Putamen (tissue), 1 donor: ENCODE data around the gene PRKN.
"Not testable (repeated sequence)": the region's sequence is repeated elsewhere in the genome, so short reads cannot be mapped to it uniquely, and the experiment has no call there.

Source experiments
- DNase-seq: peaks from one replicate; pipeline ENCODE4 v3.0.0-alpha.2; 2016; ENCODE audit warnings: low spot score

The PRKN gene

DNA sequence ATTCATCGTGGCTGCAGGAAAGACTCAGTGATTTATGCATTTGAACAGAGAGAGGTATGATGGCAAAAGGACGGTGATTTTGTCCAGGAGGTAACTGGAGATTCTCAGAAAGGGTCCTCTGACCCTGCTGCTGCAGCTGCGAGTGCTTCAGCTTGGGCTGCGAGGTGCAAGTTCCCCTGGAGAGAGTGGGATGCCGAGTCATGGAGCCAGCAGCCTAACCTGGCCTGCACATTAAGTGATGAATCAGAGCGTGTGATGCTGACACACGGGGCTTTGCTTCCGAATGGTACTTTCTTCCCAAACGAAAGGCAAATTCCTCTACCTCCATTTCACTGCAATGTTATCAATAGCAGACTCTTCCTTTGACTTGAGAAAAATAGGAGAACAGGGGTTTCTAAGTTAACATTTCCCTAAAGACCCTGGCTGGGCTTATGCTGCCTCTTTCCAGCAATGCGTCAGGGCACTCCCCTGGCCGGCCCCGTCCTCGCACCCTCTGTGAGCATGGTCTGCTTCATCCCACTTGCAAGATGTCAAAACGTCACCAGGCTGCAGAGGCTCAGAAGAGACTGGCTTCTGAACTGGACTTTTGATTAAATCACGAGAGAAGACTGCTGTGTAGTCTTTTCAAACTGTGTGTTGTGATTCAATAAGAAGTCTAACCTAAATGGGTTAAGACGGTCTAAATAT, 825.7 kb downstream of the PRKN start:
- peak; percentile 13 for DNase-seq

DNA sequence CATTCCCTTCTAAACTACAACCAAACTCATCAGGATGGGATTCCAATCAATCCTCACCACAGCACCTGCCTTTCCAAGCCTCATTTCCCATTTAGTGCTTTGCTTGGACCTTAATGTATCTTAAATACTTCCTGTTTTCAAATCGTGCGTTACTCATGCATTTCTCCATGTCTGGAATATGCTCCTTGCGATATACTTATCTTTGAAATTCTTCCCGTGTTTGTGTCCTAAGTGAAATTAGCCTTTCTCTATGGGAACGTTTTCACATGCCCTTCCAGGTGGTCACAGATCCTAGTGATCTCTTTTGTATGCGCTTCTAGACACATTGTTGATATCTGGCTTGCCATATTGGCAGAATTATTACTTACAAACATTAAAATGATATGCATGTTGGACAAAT, 833.1 kb downstream of the PRKN start:
- no peak for DNase-seq

DNA sequence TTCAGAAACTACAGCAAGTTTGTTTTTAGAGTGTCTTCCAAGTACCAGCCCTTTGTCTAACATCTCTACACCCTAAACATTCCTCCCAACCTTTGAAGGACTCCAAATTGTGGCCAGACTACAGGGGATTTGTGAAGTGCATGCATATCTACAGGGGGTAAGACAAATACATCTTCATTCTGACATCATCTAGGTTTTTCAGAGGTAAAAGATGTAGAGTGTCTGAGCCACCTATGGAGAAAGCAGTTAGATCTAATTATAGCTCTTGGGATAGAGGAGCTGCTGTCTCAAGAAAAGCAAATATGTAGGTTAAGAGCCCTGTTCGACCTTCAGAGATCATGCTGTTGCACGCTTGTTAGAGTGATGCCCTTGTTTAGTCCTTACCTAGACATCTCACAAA, 836.0 kb downstream of the PRKN start:
- DNase-seq: no peak

DNA sequence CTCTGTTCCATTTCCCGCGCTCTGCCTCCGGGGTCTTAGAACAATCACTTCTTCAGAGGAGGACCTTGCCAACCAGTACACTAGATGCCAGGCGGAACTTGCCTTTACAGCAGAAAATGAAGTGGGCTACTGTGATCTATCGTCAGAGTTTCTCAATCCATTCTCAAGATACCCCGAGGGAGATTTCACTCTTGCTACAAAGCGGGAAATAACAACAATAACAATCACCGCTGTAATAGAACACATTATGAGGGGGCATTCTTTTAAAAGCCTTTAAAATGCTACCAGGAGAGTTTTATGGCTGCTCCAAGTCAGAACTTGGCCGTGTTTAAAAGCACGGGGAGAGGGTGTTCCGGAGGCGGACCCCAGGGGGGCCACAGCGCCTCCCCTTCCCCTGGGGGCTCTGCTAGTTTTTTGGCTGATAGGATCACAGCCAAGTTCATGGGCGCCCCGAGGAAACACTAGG, 836.7 kb downstream of the PRKN start:
- DNase-seq: no peak

DNA sequence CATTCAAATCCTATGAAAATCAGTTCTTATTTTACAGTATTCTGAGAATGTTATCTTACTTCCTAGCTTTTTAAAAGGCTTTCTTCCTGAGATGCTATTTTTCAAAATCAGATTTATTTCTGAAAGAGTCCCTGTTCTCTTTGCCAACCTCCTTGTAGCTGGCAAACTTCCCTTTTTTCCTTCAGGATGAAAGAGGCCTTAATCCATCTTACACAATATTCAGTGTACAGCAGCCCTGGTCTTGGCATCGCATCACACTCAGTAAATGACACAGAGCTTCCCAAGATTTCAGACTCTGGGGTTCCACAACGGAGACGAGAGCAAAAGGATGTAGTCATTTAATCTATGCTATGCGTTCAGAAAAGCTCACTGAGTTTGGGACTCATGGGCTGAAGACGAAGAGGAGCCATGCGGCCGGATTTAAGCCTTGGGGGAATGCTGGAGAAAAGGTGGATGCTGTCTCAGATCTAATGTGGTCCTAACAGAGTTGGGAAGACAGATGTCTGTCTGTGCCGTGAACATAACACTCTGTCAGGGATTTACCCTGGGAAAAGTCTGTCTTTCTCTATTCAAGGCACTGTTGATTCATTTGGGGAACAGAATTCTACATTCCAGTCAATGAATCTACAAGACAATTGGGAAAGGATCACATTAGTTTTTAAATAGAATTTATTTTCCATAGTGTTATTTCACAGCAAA, 837.3 kb downstream of the PRKN start:
- DNase-seq: peak; percentile 20

DNA sequence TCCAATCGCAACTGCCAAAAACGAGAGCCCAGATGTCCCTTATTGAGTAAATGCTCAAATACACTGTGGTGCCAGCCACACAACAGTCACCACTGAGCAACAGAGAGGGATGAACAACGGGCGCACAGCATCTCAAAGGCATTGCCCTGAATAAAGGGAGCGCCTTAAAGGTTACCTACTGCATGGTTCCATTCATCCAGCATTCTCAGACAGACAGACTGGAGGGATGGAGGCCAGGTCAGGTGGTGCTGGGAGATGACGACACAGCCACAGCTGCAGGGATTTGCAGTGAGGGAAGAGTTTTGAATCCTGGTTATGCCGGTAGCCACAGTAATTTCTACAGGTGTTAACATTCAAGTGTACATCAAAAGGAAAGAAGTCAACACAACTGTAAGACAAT, 838.2 kb downstream of the PRKN start:
- DNase-seq: no peak

DNA sequence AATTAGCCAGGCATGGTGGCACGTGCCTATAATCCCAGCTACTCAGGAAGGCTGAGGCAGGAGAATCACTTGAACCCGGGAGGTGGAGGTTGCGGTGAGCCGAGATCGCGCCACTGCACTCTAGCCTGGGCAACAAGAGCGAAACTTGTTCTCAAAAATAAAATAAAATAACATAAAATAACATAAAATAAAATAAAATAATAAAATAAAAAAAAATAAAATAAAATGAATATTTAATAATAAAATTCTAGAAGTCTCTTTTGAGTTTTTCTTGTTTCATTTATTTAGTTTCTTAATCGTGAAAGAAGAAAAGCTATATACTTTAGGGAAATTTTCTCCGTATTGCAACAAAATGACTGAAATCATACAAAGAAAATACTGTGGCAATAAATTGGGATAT, 841.0 kb downstream of the PRKN start:
- not testable (repeated sequence) for DNase-seq

DNA sequence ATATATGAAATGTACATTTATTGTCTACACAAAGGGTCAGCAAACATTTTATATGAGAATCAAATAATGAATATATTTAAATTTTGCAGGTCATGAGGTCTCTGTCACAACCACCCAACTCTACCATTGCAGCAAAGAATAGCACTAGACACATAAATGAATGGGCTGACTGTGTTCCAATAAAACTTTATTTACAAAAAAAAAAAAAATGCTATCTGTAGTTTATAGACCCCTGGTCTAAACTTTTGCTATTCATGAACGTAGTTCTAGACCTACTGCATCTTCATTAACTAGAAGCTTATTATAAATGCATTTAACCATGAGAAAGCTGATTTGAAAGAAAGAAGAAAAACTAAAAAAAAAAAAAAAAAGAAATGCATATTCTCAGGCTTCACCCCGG, 842.8 kb downstream of the PRKN start:
- no peak for DNase-seq

DNA sequence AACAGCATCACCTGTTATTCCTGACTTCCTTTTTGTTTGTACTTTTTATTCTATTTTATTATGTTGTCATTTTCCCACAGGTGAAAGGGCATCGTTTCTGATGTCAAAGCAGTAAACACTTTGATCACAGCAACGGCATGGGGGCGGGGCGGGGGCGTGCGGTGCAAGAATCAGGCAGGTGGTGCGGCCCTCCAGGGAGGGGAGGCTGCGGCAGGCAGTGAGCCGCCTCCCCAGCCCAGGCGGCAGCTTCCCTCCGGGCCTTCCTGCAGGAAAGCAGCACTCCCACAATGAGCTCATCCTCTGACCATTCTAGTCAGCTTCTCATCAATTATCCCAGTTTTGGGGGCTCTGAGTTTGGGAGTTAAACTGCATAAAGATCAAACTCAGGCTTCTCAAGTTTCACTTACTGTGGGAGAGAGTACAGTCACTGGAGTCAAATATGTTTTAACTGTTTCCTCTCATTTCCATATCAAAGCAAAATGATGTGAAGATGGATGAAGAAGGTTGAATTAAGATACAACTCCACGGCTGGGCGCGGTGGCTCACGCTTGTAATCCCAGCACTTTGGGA, 845.3 kb downstream of the PRKN start:
- DNase-seq: no peak

DNA sequence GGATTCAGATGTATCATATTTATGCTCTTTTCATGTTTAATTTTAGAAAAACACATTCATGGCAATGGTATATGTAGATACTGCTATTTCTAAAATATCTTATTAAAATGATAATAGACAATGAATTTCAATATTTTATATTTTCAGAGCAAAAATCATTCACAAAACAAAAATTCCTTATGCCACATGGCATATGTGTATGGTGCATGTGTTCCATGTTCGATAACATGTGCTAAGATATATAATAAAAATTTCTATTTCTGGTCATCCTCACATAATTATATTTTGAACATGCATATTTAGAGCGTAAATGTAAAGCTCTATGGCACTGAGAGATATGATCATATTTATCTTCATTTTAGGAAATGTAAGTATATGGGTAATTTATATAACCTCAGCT, 847.5 kb downstream of the PRKN start:
- DNase-seq: no peak

DNA sequence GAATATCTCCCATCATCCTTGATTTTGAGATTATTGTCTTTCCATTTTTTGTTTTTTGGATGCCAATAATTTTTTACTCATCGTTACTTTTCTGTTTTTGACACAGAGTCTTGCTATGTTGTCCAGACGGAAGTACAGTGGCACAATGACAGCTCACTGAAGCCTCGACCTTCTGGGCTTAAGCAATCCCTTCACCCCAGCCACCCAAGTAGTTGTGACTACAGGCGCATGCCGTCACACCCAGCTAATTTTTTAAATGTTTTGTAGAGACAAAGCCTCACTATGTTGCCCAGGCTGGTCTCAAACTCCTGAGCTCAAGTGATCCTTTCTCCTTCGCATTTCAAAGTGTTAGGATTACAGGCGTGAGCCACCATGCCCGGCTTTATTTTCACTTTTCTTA, 851.3 kb downstream of the PRKN start:
- no peak for DNase-seq

DNA sequence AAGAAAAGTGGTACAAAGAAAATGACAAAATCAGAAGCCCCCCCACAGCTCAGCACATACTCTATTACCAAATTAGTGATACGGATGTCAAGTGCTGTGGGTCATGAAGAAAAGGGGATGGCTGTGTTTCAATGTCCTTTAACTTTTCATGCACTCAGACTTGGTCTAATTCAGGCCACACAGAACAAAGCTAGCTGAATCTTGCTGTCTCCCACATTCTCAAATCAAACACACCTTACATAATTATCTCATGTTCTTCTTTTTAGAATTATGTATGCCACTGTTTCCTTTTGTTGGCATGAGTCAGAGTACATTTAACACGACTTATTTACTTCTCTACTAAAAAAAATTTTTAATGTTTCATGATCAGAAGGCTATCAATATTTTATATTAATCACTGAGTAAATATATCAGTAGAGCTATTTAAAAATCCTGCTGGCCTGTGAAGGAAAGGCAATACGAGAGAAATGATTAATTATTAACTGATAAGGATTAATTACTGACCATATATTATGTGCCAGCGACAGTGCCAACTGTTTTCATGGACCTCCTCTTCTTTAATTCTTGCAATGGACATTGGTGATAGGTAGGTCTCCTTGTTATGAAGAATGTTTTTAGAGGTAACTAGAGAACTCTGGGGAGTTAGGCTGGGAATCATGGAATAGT, 857.2 kb downstream of the PRKN start:
- DNase-seq: no peak

DNA sequence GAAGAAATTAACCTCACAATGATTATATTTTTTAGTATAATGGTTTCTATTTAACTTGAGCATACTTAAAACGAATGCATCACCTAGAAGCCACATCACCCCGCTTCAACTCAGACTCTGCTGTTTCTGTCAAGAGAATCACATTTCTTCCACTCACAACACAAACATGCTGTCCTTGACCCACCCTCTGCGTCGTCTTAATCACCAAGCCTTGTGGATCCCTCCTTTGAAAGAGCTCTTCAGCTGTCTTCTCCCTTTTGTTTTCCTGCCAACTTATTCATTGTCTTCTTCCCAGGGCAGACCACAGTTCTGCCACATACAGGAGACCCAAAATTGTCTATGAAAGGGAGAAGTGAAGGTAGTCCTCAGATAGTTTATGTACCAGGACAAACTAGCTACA, 858.1 kb downstream of the PRKN start:
- no peak for DNase-seq

DNA sequence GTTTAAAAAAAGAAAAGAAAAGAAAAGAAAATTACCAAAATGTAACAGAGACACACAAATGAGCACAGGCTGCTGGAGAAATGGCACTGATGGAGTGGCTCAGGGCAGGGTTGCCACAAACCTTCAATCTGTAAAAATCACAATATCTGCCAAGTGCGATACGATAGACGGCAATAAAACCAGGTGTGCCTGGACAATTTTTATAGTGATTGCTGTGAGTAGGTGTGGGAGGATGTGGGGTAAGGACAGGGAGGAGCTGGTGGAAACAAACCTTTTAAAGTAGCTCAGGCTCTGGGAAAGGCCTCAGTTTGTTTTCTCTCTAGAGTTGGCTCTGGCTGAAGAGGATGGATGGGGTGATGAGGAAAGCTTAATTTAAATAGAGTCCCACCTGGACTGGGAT, 861.0 kb downstream of the PRKN start:
- DNase-seq: no peak

DNA sequence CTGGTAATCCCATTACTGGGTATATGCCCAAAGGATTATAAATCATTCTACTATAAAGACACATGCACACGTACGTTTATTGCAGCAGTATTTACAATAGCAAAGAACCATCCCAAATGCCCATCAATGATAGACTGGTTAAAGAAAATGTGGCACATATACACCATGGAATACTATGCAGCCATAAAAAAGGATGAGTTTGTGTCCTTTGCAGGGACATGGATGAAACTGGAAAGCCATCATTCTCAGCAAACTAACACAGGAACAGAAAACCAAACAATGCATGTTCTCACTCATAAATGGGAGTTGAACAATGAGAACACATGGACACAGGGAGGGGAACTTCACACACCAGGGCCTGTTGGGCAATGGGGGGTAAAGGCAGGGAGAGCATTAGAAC, 866.5 kb downstream of the PRKN start:
- not testable (repeated sequence) for DNase-seq

DNA sequence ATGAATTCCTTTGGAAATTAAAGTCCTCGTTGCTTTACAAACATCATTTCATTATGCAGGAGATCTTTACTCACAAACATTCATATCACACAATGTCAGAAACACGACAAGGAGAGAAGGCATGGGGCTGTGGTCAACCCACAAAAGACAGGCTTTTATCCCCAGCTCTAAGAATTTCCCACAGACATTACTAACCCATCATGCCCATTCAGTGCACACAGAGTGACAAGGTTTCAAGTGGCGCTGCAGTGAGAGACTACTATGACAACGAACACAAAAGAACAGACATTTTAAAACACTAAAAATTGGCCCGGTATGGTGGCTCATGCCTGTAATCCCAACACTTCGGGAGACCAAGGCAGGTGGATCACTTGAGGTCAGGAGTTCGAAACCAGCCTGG, 873.9 kb downstream of the PRKN start:
- DNase-seq: no peak

DNA sequence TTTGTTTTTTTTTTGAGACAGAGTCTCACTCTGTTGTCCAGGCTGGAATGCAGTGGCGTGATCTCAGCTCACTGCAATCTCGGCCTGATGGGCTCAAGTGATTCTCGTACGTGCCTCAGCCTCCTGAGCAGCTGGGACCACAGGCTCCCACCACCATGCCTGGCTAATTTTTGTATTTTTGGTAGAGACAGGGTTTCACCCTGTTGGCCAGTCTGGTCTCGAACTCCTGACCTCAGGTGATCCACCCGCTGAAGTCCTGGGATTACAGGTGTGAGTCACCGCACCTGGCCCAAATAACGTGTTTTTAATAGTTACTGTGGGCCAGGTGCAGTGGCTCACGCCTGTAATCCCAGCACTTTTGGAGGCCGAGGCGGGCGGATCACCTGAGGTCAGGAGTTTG, 876.1 kb downstream of the PRKN start:
- DNase-seq: not testable (repeated sequence)

DNA sequence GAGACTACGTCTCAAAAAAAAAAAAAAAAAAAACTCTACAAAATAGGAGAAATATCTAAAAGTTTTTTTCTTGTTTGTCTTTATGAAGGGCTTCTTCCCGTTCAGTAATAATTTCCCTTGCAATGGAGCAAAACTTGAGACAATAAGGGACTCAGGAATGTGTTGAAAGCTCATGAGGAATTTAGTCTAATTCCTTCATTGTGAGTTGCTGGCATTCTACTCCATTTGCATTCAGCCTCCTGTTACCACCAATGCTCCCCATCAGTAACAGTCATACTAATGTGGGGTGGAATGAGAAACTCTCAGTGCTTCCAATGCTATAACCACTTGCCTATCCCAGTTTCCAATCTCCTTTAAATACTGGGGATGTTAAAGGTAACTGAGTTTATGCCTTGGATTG, 877.0 kb downstream of the PRKN start:
- DNase-seq: no peak

DNA sequence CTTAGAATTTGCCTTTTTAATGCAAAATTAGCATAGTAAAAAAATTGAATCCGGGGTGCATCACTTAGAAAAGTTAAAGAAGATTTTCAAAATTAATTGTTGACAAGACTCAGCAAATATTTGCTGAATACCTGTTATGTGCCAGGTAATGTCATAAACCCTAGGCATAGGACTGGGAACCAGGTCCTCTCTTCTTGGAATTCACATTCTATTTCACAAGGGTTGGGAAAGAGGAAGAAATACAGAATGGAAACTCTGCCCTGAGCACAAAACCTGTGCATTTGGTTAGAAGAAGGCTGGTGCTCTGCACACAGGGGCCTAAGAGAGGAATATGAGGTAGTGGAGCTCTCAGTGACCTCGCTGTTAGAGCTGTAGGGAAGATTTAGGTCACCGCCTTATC, 879.9 kb downstream of the PRKN start:
- no peak for DNase-seq

DNA sequence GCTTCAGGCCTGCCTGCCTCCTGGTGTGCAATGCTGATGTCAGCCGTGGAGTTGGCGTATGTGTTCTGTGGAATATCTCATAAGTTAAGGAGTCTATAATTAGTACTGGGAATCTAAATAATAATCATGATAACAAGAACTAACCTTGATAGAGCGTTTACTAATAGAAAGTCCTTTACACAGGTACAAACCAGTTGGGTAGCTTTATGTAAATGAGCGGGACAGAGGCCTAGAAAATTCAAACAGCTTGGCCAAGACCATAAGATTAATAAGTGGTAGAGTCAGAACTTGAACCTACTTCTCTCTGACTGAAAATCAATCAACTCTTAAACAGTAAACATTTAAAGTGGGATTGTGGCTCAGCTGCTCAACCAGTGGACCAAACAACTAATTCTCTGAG, 882.8 kb downstream of the PRKN start:
- no peak for DNase-seq

DNA sequence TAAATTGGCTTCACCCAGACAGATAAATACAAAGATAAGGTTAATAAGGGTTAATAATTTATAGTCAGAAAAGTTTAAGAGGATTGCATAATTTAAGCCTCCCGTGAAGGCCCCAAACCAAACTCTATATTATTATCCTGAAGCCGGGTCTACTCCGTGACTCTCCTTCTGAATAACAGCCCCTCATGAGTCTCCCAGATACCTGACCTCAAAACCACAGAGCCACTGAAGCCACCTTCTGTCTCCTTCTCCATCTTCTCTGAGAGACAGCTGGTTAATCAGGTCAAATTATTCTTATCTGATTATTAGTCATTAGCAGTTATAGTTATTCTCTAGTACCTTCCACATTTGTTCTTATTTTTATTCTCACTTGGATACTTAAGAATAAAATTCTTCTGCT, 884.5 kb downstream of the PRKN start:
- no peak for DNase-seq

DNA sequence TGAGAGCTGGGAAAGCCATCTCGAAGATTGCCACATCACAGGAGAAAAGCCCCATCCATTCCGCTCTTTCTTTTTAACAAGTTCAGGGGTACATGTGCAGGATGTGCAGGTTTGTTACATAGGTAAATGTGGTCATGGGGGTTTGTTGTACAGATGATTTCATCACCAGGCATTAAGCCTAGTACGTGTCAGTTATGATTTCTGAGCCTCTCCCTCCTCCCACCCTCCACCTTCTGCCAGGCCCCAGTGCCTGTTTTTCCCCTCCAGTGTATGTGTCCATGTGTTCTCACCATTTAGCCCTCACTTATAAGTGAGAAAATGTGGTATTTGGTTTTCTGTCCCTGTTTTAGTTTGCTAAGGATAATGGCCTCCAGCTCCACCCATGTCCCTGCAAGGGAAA, 887.2 kb downstream of the PRKN start:
- no peak for DNase-seq
